Transverse colon (tissue), 4 donors: ENCODE data around the gene GRM7.

ENCODE experiments used
- EP300 ChIP-seq: sonication (generic); formaldehyde crosslinking; IDR thresholded peaks from one replicate; pipeline ENCODE4 v1.6.1; 2017; ENCODE audit warnings: antibody characterized with exemption, low read depth
- POLR2A ChIP-seq: fragments of 450-650 bp; IDR thresholded peaks from one replicate; pipeline ENCODE4 v1.6.1; 2016; ENCODE audit warnings: antibody characterized with exemption, mild to moderate bottlenecking, moderate library complexity
- POLR2AphosphoS5 ChIP-seq, 3 donors: sonication (generic); formaldehyde crosslinking; IDR thresholded peaks; one replicate each; pipeline ENCODE4 v1.6.1; 2016; ENCODE audit warnings: antibody characterized with exemption in 3 of 3
- TF ChIP-seq, protein P1 (sequence below), 5 experiments: fragments of 200-600 bp in 3 of 5; fragments of 450-650 bp in 2 of 5; sonication (generic) in 3 of 5; IDR thresholded peaks; 1 replicate in 2 of 5; 2 replicates in 3 of 5; pipeline ENCODE4 v1.5.1; 2016 to 2017; ENCODE audit warnings: antibody characterized with exemption in 5 of 5, inconsistent platforms in 3 of 5, mild to moderate bottlenecking in 2 of 5, moderate library complexity in 1 of 5

DNA sequence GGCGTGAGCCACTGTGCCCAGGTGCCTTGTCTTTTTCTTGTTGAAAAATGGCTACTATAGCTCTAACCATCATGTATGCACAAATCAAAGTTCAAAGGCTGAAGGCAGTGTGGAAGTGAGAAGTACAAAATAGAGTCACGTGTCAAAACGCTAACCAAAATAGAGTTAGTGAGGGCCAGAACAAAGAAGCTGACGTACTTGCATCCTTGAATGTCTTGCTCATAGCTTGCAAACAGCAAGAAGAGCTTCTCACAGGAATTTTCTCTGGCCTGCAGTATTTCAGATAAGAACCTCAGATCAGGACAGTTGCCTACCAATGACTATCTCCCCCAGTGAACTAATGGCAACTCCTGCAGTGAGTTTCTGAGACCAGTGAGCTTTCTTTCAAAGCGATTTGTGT lies 713.5 kb downstream of the GRM7 start:
- TF ChIP-seq, protein P1, sequence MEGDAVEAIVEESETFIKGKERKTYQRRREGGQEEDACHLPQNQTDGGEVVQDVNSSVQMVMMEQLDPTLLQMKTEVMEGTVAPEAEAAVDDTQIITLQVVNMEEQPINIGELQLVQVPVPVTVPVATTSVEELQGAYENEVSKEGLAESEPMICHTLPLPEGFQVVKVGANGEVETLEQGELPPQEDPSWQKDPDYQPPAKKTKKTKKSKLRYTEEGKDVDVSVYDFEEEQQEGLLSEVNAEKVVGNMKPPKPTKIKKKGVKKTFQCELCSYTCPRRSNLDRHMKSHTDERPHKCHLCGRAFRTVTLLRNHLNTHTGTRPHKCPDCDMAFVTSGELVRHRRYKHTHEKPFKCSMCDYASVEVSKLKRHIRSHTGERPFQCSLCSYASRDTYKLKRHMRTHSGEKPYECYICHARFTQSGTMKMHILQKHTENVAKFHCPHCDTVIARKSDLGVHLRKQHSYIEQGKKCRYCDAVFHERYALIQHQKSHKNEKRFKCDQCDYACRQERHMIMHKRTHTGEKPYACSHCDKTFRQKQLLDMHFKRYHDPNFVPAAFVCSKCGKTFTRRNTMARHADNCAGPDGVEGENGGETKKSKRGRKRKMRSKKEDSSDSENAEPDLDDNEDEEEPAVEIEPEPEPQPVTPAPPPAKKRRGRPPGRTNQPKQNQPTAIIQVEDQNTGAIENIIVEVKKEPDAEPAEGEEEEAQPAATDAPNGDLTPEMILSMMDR (IDR thresholded peaks at IDR 0.05), result no peak
- TF ChIP-seq POLR2A (no peak), EP300 (no peak), POLR2AphosphoS5 (IDR thresholded peaks at IDR 0.05) (no peak)
